ENCODE data around the gene USP24. TPM values are rescaled to one million over a fixed set of nuclear protein-coding genes. Genes with fewer than 3 reads are reported as not detected.

USP24 gene
- total RNA-seq, result 10 to 100 TPM; 45.5 to 49.6 TPM

DNA sequence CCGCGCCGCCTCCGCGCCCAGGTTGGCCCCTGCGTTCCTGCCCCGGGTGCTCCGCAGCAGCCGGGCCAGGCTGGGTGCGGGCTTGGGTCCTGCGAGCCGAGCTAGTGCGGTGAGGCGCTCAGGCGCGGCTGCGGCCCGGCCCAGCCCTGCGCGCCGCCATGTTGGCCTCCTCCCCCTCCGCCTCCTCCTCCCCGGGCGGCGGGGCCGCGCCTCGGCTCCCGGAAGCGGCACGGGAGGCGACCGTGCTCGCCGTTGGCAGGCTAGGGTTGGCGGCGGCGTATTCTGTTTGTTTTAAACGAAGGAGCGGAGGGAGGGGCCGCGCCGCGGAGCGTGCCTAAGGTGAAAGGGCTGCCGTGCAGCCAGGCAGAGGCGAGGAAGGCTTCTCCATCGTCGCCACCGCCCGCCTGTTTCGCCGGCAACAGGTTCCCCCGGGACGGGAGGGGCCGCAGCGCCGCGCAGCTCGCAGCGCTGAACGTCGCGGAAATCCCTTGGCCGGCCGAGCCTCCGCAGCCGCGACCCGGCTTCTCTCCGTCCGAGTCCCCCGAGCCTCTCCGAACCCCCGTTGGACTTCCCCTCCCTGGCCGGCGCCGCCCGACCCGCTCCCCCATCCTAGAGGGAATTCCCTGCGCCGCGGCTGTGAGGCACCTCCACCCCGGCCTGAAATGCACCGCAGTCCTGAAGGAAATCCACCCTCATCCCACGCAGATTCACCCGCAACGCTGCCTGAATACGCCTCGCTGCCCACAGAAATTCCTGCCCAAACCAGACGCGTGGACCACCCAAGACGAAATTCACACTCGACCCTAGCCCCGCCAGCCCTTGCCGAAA lies at the start of gene USP24:
TSS of gene USP24 (minus strand) at position 171 of the 828 bp plus-strand sequence. CDS start 251 bp downstream, outside the sequence.
- ChIA-PET POLR2A (no interaction called here), CTCF (interaction anchor here (1.0 to 1.3 kb wide), 2 partner anchors 32 to 73 kb away, joined by 3 read pairs; no protein-coding TSS in a partner anchor)

- ChIA-PET CTCF (no interaction called here), POLR2A (no interaction called here)
Observed at GRCh38 chr1:55262822-55263221, 47.7 kb upstream of the USP24 start.

- POLR2A ChIA-PET, result no interaction called here
- CTCF ChIA-PET, result interaction anchor here (0.6 kb wide), 1 partner anchor 12 kb away, joined by 4 read pairs; no protein-coding TSS in a partner anchor
Observed at GRCh38 chr1:55259911-55260609, 44.9 kb upstream of the USP24 start.

- CTCF ChIA-PET, result no interaction called here
- POLR2A ChIA-PET, result no interaction called here
Observed at GRCh38 chr1:55257958-55258357, 42.8 kb upstream of the USP24 start.

- CTCF ChIA-PET, result interaction anchor here (1.1 kb wide), 1 partner anchor 21 kb away, joined by 4 read pairs; no protein-coding TSS in a partner anchor
- POLR2A ChIA-PET, result no interaction called here
Observed at GRCh38 chr1:55255901-55256300, 40.7 kb upstream of the USP24 start.

DNA sequence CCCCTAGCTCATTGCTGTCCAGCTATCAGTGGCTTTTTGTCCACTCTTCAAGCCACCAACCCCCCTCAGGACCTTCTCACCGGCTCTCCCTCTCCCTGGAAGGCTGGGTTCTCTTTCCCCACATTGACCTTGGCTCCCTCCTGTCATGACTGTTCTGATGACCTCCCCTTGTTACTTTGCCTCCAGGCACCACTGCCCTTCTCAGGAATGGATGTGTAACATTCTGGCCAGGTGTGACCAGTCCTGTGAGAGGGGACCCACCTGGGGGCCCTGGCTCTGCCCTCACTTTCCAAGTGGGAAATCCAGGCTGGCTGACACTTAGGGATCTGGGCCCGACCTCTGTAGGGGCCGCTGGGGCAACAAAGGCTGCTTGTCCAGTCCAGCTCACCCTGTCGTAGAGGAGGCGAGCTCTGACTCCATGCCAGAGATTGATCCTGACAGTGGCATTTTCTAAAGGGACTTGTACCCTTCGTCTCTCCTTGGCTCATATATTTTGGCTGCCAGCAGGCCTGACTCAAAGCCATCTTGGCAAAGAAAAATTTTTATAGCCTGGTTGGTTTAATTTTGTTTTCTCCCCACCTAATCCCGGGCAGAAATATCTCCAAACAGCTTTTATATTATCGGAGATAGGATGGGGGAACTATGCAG lies 37.9 kb upstream of the USP24 start:
- POLR2A ChIA-PET, result no interaction called here
- CTCF ChIA-PET, result no interaction called here

- ChIA-PET CTCF (no interaction called here), POLR2A (no interaction called here)
Observed at GRCh38 chr1:55250399-55251075, 35.4 kb upstream of the USP24 start.

- ChIA-PET CTCF (no interaction called here), POLR2A (no interaction called here)
Observed at GRCh38 chr1:55249646-55250398, 34.7 kb upstream of the USP24 start.

GRCh38 chr1:55246896-55247295 lies 31.7 kb upstream of the USP24 start:
- POLR2A ChIA-PET, result no interaction called here
- CTCF ChIA-PET, result no interaction called here

- ChIA-PET CTCF (no interaction called here), POLR2A (no interaction called here)
Observed at GRCh38 chr1:55246331-55246730, 31.2 kb upstream of the USP24 start.

GRCh38 chr1:55245781-55246180 lies 30.6 kb upstream of the USP24 start:
- CTCF ChIA-PET, result no interaction called here
- POLR2A ChIA-PET, result no interaction called here

GRCh38 chr1:55244476-55245099 lies 29.4 kb upstream of the USP24 start:
- ChIA-PET POLR2A (no interaction called here), CTCF (no interaction called here)

DNA sequence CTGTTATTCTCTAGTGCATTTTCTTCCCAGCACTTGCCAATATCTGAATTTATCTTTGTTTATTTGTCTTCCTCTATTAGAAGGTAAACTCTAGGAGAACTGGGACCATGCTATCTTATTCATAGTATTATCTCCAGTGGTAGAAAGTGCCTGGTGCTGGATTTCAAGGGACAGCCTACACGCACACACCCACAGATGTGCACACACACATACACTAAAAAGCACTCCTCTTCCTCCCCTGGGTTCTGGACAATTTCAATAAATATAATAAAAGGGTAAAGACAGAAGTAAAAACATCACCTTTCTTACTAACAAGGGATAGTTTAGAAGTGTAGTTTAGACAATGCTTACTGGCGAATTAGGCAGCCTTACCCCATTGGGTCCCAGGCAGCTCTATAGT lies 28.5 kb upstream of the USP24 start:
- CTCF ChIA-PET, result no interaction called here

DNA sequence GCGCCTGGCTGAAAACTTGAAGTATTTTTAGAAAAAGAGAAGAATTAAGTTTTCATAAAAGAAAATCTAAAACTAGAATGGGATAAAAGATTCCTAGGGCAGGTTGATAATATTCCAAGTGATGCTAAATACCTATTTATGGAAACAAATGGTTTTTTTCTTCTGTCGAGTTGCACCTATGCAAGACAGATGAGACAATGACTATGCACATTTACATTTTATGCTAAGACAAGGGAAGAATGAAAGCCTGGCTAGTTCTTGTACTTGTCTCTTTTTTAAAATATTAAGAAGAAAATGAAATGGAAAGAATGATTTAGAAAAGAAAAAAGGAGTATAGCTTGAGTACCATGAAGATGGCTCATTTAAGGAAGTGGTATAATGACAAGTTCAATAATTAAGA lies 24.4 kb upstream of the USP24 start:
- POLR2A ChIA-PET, result no interaction called here
- CTCF ChIA-PET, result no interaction called here

More for the DNA sequence above, 28.5 kb upstream of the USP24 start:
- POLR2A ChIA-PET, result no interaction called here

DNA sequence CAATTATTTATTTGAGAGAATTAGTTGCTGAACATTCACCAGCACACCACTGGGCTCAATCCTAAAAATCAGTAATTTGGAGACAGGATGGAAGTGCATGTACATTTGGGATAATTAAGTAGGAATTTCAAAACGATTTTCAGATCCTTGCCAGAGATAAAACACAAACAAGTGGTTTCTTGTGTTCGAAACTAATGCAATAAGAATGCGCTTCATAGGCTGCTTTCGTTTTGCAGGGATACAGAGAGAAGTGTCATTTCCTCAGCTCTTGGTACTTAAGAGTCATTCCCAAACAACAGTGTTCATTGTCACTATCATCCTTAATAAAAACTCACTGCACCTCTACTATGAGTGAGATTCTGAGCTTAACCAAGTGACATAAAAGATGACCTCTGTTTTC lies 20.6 kb upstream of the USP24 start:
- CTCF ChIA-PET, result no interaction called here
- POLR2A ChIA-PET, result no interaction called here

GRCh38 chr1:55234016-55234415 lies 18.9 kb upstream of the USP24 start:
- CTCF ChIA-PET, result no interaction called here
- POLR2A ChIA-PET, result no interaction called here

DNA sequence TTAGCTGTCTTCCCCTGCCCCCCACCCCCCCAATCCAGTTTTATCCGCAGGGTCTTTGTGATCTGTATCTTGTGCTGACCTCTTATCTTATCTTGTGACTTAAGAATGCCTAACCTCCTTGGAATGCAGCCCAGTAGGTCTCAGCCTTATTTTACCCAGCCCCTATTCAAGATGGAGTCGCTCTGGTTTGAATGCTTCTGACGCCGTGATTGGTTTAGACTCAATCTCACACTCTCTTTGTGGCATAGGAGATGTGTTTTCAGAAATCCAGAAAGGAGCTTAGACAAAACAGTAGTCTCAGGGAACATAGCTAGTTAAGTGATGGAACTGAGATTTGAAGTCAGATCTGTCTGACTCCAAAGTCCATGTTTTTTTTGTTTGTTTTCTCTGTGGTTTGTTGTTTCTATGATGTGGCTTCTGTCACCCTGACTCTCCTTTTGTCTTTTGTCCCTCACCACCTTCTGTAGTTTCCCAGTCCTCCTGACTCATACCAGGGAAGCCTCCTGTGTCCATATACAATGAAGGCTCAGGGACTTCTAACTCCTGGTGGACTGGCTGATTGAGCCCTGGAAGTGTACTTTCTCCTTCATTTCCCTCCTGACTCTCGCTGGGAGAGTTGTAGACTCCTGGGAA lies 18.1 kb upstream of the USP24 start:
- ChIA-PET CTCF (no interaction called here), POLR2A (no interaction called here)

DNA sequence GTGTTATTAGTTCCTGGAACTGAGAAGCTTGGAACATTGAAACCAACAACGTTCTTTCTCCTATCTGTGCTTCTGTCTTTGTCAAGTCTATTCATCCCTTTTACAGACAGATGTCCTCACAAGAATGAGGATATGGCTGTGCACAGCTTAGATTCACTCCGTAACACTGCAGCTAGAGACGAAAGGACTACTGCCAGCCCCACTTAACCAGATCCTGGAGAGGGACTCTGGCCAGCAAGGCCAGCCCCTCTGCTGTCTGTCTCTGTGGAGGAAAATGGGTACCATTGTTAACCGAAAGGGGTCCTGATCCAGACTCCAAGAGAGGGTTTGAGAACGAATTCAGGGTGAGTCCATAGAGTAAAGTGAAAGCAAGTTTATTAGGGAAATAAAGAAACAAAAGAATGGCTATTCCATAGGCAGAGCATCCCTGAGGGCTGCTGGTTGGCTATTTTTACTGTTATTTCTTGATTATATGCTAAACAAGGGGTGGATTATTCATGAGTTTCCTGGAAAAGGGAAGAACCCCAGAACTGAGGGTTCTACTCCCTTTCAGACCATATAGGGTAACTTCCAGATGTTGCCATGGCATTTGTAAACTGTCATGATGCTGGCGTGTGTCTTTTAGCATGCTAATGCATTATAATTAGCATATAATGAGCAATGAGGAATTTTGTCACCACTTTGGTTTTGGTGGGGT lies 17.4 kb upstream of the USP24 start:
- ChIA-PET CTCF (interaction anchor here (0.7 kb wide), 1 partner anchor 43 kb away, joined by 3 read pairs; no protein-coding TSS in a partner anchor), POLR2A (no interaction called here)
